Ectodermal cell (in vitro differentiated cells): ENCODE results near the gene ALPI.

Experiments used
- H3K27ac ChIP-seq: 2 replicates; pipeline ENCODE4 v1.7.0; 2013; ENCODE audit warnings: mild to moderate bottlenecking, low read depth, low read length; ENCODE audit not compliant: insufficient read depth, poor library complexity, severe bottlenecking
- H3K27me3 ChIP-seq: 2 replicates; pipeline ENCODE4 v1.7.0; 2013; ENCODE audit warnings: mild to moderate bottlenecking, low read length; ENCODE audit not compliant: insufficient read depth, control insufficient read depth, poor library complexity, severe bottlenecking
- H3K36me3 ChIP-seq: one replicate; pipeline ENCODE4 v1.7.0; 2013; ENCODE audit warnings: low read length; ENCODE audit not compliant: control insufficient read depth, insufficient read depth
- H3K4me1 ChIP-seq: one replicate; pipeline ENCODE4 v1.7.0; 2013; ENCODE audit warnings: low read length; ENCODE audit not compliant: control insufficient read depth, insufficient read depth
- H3K4me3 ChIP-seq: 2 replicates; pipeline ENCODE4 v1.7.0; 2013; ENCODE audit warnings: low read depth, low read length, control low read depth; ENCODE audit not compliant: insufficient read depth
- H3K9me3 ChIP-seq: 2 replicates; pipeline ENCODE4 v1.7.0; 2013; ENCODE audit warnings: mild to moderate bottlenecking, low read length, moderate library complexity; ENCODE audit not compliant: control insufficient read depth
- WGBS, 2 experiments: methylation state at CpG; one replicate each; pipeline ENCODE4 v1.1.7; 2013; ENCODE audit warnings: missing lambda C conversion rate in 2 of 2; 5-methylcytosine and 5-hydroxymethylcytosine counted together

Gene ALPI

GRCh38 chr2:232480201-232481190, 24.5 kb downstream of the ALPI start:
- Histone ChIP-seq H3K27me3 (peaks cover 23% of the 10 kb centered on the region), H3K4me1 (peaks cover 6% of the 10 kb centered on the region), H3K36me3 (no peaks in the 10 kb centered on the region), H3K9me3 (no peaks in the 10 kb centered on the region), H3K4me3 (no peak overlapping the region), H3K27ac (no peak overlapping the region)
- WGBS, 2 experiments, result 88 to 91% methylated on average over 26 of the region's 26 CpGs

GRCh38 chr2:232481322-232482140, 25.6 kb downstream of the ALPI start:
- H3K9me3 ChIP-seq, result no peaks in the 10 kb centered on the region
- peaks cover 12% of the 10 kb centered on the region for H3K4me1 ChIP-seq
- no peak overlapping the region for H3K27ac ChIP-seq
- H3K4me3 ChIP-seq, result no peak overlapping the region
- WGBS, 2 experiments, result 90 to 91% methylated on average over 29 of the region's 29 CpGs
- peaks cover 33% of the 10 kb centered on the region for H3K27me3 ChIP-seq
- no peaks in the 10 kb centered on the region for H3K36me3 ChIP-seq

- Histone ChIP-seq H3K4me1 (peaks cover 16% of the 10 kb centered on the region), H3K27ac (no peak overlapping the region), H3K36me3 (no peaks in the 10 kb centered on the region), H3K27me3 (peaks cover 43% of the 10 kb centered on the region), H3K9me3 (no peaks in the 10 kb centered on the region), H3K4me3 (no peak overlapping the region)
- WGBS, 2 experiments, result 93 to 95% methylated on average over 31 of the region's 31 CpGs
Measured at GRCh38 chr2:232482301-232483238, 26.6 kb downstream of the ALPI start.

- H3K9me3 ChIP-seq, result no peaks in the 10 kb centered on the region
Measured at GRCh38 chr2:232483311-232483922, 27.5 kb downstream of the ALPI start.

GRCh38 chr2:232483923-232484627, 28.1 kb downstream of the ALPI start:
- Histone ChIP-seq H3K9me3 (no peaks in the 10 kb centered on the region), H3K27me3 (peaks cover 59% of the 10 kb centered on the region), H3K36me3 (no peaks in the 10 kb centered on the region), H3K4me3 (no peak overlapping the region), H3K4me1 (peaks cover 21% of the 10 kb centered on the region), H3K27ac (no peak overlapping the region)
- WGBS, 2 experiments, result 93 to 95% methylated on average over 19 of the region's 19 CpGs

More at GRCh38 chr2:232483311-232483922, 27.5 kb downstream of the ALPI start:
- H3K27ac ChIP-seq, result no peak overlapping the region
- no peak overlapping the region for H3K4me3 ChIP-seq
- peaks cover 52% of the 10 kb centered on the region for H3K27me3 ChIP-seq
- H3K4me1 ChIP-seq, result peaks cover 21% of the 10 kb centered on the region
- 93 to 94% methylated on average over 10 of the region's 10 CpGs for WGBS, 2 experiments
- no peaks in the 10 kb centered on the region for H3K36me3 ChIP-seq

- peaks cover 66% of the 10 kb centered on the region for H3K27me3 ChIP-seq
- H3K4me3 ChIP-seq, result no peak overlapping the region
- H3K36me3 ChIP-seq, result no peaks in the 10 kb centered on the region
- 89% methylated on average over 12 of the region's 12 CpGs for WGBS, 2 experiments
- peaks cover 21% of the 10 kb centered on the region for H3K4me1 ChIP-seq
- H3K9me3 ChIP-seq, result no peaks in the 10 kb centered on the region
- no peak overlapping the region for H3K27ac ChIP-seq
Measured at GRCh38 chr2:232484628-232485347, 28.8 kb downstream of the ALPI start.

GRCh38 chr2:232485348-232485756, 29.4 kb downstream of the ALPI start:
- 13% methylated on average over 22 of the region's 22 CpGs for WGBS, 2 experiments
- H3K27ac ChIP-seq, result no peak overlapping the region
- peaks cover 21% of the 10 kb centered on the region for H3K4me1 ChIP-seq
- H3K36me3 ChIP-seq, result no peaks in the 10 kb centered on the region
- no peaks in the 10 kb centered on the region for H3K9me3 ChIP-seq
- H3K4me3 ChIP-seq, result no peak overlapping the region
- H3K27me3 ChIP-seq, result peaks cover 71% of the 10 kb centered on the region

- Histone ChIP-seq H3K27me3 (peaks cover 75% of the 10 kb centered on the region), H3K4me3 (no peak overlapping the region), H3K36me3 (no peaks in the 10 kb centered on the region), H3K9me3 (no peaks in the 10 kb centered on the region), H3K27ac (no peak overlapping the region), H3K4me1 (peaks cover 21% of the 10 kb centered on the region)
- WGBS, 2 experiments, result 3 to 4% methylated on average over 111 of the region's 111 CpGs
Measured at GRCh38 chr2:232485757-232486557, 30.0 kb downstream of the ALPI start.
